AG04450 (cell line): ENCODE results near the gene PRR19. TPM values are rescaled to one million over a fixed set of nuclear protein-coding genes. Genes with fewer than 3 reads are reported as not detected.
A peak's percentile ranks its signal among the peaks of the same experiment; 100 is the strongest.

Experiments used
- CTCF ChIA-PET: fragments of 300-600, 350-600 bp; formaldehyde crosslinking; extraction: SDS; loops from one replicate; lab custom pipeline; 2022; ENCODE audit warnings: antibody characterized with exemption, inconsistent platforms; lab: Charles Lee
- POLR2A ChIA-PET: fragments of 350-600 bp; formaldehyde crosslinking; extraction: SDS; loops from one replicate; lab custom pipeline; 2021; ENCODE audit warnings: antibody characterized with exemption, inconsistent platforms; lab: Yijun Ruan, JAX
- DNase-seq: peaks from one replicate; pipeline ENCODE4 v3.0.0-alpha.2; 2011; ENCODE audit warnings: low read depth, low spot score
- H3K27ac ChIP-seq: one replicate; pipeline ENCODE4 v1.5.1; 2012; ENCODE audit warnings: low read depth, low read length, control low read depth
- H3K27me3 ChIP-seq: one replicate; pipeline ENCODE4 v1.6.0; 2012; ENCODE audit warnings: low read length; ENCODE audit not compliant: control insufficient read depth, insufficient read depth
- H3K4me3 ChIP-seq: 2 replicates; pipeline ENCODE4 v1.5.1; 2011; ENCODE audit warnings: mild to moderate bottlenecking, low read depth, low read length, control low read depth
- H3K9me3 ChIP-seq: 2 replicates; pipeline ENCODE4 v1.5.1; 2012; ENCODE audit warnings: low read length; ENCODE audit not compliant: control insufficient read depth, insufficient read depth
- polyA plus RNA-seq: library from polyadenylated mRNA; depleted of rRNA; stranded (reverse); fragments of >200 nt; gene quantifications from 2 replicates; pipeline ENCODE4 v1.2.3, GENCODE V29; 2011
- TF ChIP-seq, protein P1 (sequence below): IDR thresholded peaks from 2 replicates; pipeline ENCODE4 v1.5.1; 2011; ENCODE audit warnings: low read depth, low read length, control low read depth, inconsistent platforms

Gene PRR19
- polyA plus RNA-seq, 1 experiment: 0.40 TPM

DNA sequence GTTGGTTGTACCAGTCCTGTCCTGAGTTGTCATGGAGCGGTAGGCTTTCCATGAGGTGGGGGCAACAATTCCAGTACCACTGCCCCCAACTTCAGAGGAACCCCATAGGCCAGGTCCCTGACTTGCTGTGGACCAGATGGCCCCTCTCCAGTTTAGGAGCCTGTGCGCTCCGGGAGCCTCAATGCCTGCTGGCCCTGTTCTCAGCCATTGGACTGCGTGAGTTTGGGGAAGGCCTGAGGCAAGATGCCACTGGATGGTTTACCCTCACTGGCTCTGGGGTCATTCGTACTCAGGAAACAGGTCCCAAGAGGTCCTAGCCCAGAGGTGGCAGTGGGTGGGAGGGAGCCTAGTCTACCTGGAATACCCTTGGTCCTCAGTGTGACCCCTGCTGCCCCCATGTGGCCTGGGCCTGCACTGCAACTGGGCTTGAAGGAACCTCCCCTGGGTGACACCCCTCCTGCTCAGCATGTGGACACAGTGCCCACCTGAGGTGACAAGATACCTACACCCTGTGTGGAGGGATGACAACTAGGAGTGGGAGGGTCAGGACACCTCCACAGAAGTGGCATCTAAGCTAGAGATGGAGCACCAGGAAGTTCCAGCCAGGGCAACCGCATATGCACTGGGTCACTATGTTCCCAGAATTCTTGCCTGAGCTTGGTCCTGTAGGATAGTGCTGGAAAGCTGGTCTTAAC lies 6.0 kb upstream of the PRR19 start:
- DNase-seq: no peak
- Histone ChIP-seq H3K27ac (peak overlapping the region; percentile 3), H3K27me3 (no peaks in the 10 kb centered on the region), H3K4me3 (no peak overlapping the region), H3K9me3 (no peaks in the 10 kb centered on the region; the same call in 1 of the 2 replicates)
- CTCF ChIA-PET: interaction anchor here (0.6 to 2.7 kb wide), 10 partner anchors 8 to 83 kb away, joined by 3 to 15 read pairs (median 4); no protein-coding TSS in a partner anchor
- TF ChIP-seq, protein P1, sequence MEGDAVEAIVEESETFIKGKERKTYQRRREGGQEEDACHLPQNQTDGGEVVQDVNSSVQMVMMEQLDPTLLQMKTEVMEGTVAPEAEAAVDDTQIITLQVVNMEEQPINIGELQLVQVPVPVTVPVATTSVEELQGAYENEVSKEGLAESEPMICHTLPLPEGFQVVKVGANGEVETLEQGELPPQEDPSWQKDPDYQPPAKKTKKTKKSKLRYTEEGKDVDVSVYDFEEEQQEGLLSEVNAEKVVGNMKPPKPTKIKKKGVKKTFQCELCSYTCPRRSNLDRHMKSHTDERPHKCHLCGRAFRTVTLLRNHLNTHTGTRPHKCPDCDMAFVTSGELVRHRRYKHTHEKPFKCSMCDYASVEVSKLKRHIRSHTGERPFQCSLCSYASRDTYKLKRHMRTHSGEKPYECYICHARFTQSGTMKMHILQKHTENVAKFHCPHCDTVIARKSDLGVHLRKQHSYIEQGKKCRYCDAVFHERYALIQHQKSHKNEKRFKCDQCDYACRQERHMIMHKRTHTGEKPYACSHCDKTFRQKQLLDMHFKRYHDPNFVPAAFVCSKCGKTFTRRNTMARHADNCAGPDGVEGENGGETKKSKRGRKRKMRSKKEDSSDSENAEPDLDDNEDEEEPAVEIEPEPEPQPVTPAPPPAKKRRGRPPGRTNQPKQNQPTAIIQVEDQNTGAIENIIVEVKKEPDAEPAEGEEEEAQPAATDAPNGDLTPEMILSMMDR: peak; percentile 93
- POLR2A ChIA-PET: interaction anchor here (0.7 kb wide), 1 partner anchor 49 kb away, joined by 3 read pairs; no protein-coding TSS in a partner anchor

DNA sequence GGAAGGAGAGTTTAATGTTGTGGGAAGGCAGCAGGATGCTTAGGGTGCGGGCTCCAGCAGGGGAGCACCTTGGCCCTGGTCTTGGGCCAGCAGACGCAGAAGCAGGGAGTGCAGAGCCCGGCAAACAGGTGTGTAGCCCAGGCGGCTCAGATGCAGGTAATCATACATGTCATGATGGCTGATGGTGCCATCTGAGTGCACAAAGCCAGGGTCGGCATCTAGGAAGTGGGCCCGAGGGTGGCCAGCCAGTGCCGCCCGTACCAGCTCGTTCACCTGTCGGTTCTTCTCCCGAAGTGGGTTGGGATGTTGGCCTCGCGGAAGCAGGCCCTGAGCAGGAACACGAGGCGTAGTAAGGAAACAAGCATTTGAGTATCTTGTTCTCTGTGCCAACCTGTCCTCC lies 4.9 kb upstream of the PRR19 start:
- Histone ChIP-seq H3K27ac (no peak overlapping the region), H3K4me3 (no peak overlapping the region), H3K9me3 (peaks cover 2% of the 10 kb centered on the region; the same call in 1 of the 2 replicates), H3K27me3 (no peaks in the 10 kb centered on the region)
- TF ChIP-seq, protein P1: no peak
- ChIA-PET POLR2A (no interaction called here), CTCF (interaction anchor here (0.6 to 2.7 kb wide), 7 partner anchors 9 to 1711 kb away, joined by 3 to 15 read pairs (median 5); no protein-coding TSS in a partner anchor)
- DNase-seq: no peak

DNA sequence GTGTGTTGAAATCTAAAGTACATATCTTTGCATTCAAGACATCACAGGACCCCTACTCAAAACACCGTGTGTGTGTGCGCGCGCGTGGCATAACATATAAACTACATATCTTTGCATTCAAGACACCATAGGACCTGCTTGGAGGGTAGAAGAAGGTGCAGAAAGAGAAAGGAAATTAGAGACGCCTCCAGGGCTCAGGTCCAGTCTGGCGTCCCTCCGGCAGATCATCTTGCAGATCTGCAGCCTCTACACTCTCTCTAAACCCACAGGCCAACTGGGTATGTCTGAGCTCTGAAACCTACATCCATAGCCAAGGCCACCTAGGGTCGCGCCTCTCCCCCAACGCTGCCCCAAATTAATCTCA lies 1.2 kb downstream of the PRR19 start:
- H3K27me3 ChIP-seq: no peaks in the 10 kb centered on the region
- TF ChIP-seq, protein P1: no peak
- CTCF ChIA-PET: no interaction called here
- POLR2A ChIA-PET: interaction anchor here (1.0 kb wide), 1 partner anchor 56 kb away, joined by 3 read pairs; no protein-coding TSS in a partner anchor
- DNase-seq: no peak
- H3K4me3 ChIP-seq: peak overlapping the region; percentile 81
- H3K9me3 ChIP-seq: peaks cover 6% of the 10 kb centered on the region; the same call in 1 of the 2 replicates
- peak overlapping the region; percentile 21 for H3K27ac ChIP-seq

DNA sequence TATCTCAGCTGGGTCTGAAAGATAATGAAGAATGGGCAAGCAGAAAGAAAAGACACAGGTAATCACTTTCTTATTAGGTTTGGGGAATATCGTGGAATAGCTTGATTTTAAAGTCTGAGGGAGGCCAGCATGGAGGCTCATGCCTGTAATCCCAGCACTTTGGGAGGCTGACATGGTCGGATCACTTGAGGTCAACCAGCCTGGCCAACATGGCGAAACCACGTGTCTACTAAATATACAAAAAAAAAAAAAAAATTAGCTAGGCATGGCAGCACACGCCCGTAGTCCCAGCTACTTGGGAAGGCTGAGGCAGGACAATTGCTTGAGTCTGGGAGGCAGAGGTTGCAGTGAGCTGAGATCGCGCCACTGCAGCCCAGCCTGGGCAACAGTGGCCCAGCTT lies 1.9 kb downstream of the PRR19 start:
- Histone ChIP-seq H3K4me3 (no peak overlapping the region), H3K9me3 (peaks cover 6% of the 10 kb centered on the region; the same call in 1 of the 2 replicates), H3K27me3 (no peaks in the 10 kb centered on the region), H3K27ac (no peak overlapping the region)
- no peak for DNase-seq
- POLR2A ChIA-PET: no interaction called here
- CTCF ChIA-PET: interaction anchor here (0.6 to 1.0 kb wide), 4 partner anchors 10 to 114 kb away, joined by 3 read pairs; no protein-coding TSS in a partner anchor
- TF ChIP-seq, protein P1: no peak

DNA sequence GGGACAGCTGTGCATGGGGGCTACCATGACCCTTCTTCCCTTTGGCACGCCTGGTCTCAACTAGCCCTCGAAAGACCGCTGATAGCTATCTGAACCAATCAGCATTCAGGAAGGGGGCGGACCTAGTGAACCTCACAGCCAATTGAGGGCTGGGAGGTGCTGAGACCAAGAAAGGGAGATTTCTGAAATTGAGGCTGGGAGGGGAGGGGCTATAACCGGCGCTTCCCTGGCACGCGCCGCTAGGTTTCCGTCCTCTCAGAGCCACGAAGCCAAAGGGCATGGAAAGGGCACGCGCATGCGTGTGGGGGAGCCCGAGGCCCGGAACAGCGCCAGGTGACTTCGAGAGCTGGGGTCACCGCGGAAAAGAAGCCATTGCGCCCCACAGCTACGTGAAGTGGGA lies 4.7 kb downstream of the PRR19 start:
- Histone ChIP-seq H3K9me3 (peaks cover 6% of the 10 kb centered on the region; the same call in 1 of the 2 replicates), H3K4me3 (no peak overlapping the region), H3K27ac (no peak overlapping the region), H3K27me3 (no peaks in the 10 kb centered on the region)
- ChIA-PET POLR2A (no interaction called here), CTCF (interaction anchor here (2.0 kb wide), 1 partner anchor 10 kb away, joined by 7 read pairs; no protein-coding TSS in a partner anchor)
- TF ChIP-seq, protein P1: no peak
- no peak for DNase-seq
